Nephron (organoid): ENCODE measurements around the gene ARHGAP26.

Experiments
- H3K27ac Mint-ChIP-seq, 3 experiments: 2 replicates each; pipeline ENCODE4 v1.8.0; 2020; ENCODE audit warnings: mixed read lengths in 3 of 3, mild to moderate bottlenecking in 2 of 3, moderate library complexity in 1 of 3
- H3K27me3 Mint-ChIP-seq: 2 replicates; pipeline ENCODE4 v1.8.0; 2021; ENCODE audit warnings: low read depth, mild to moderate bottlenecking, moderate library complexity, mixed read lengths
- H3K36me3 Mint-ChIP-seq: 2 replicates; pipeline ENCODE4 v1.8.0; 2020; ENCODE audit warnings: low read depth, mixed read lengths
- H3K4me1 Mint-ChIP-seq: 2 replicates; pipeline ENCODE4 v1.8.0; 2020; ENCODE audit warnings: mixed read lengths
- H3K4me3 Mint-ChIP-seq, 3 experiments: 2 replicates each; pipeline ENCODE4 v1.8.0; 2020; ENCODE audit warnings: mild to moderate bottlenecking in 3 of 3, mixed read lengths in 3 of 3, moderate library complexity in 2 of 3
- H3K9me3 Mint-ChIP-seq: 2 replicates; pipeline ENCODE4 v1.8.0; 2020; ENCODE audit warnings: mixed read lengths
- CTCF ChIP-seq, 3 experiments: fragments of 200-600 bp; sonication (generic); IDR thresholded peaks; one replicate each; pipeline ENCODE4 v1.5.0; 2021; ENCODE audit warnings: antibody characterized with exemption in 3 of 3; ENCODE audit not compliant: unreplicated experiment in 3 of 3

Gene ARHGAP26

GRCh38 chr5:143262393-143263174 lies 492.4 kb downstream of the ARHGAP26 start:
- Mint-ChIP-seq H3K36me3 (no peaks in the 10 kb centered on the region), H3K27me3 (no peaks in the 10 kb centered on the region), H3K9me3 (peaks cover 24% of the 10 kb centered on the region), H3K4me3 (no peak overlapping the region), H3K4me1 (no peaks in the 10 kb centered on the region), H3K27ac (no peak overlapping the region)
- TF ChIP-seq CTCF (IDR thresholded peaks at IDR 0.05; ENCODE audit: unreplicated experiment in 3 of 3), result no peak

GRCh38 chr5:143263272-143263810 lies 493.2 kb downstream of the ARHGAP26 start:
- Mint-ChIP-seq H3K9me3 (peaks cover 32% of the 10 kb centered on the region), H3K4me1 (no peaks in the 10 kb centered on the region), H3K27ac (no peak overlapping the region), H3K27me3 (no peaks in the 10 kb centered on the region), H3K36me3 (no peaks in the 10 kb centered on the region), H3K4me3 (no peak overlapping the region)
- TF ChIP-seq CTCF (IDR thresholded peaks at IDR 0.05; ENCODE audit: unreplicated experiment in 3 of 3), result no peak

- TF ChIP-seq CTCF (IDR thresholded peaks at IDR 0.05; ENCODE audit: unreplicated experiment in 3 of 3), result no peak
- Mint-ChIP-seq H3K27ac (no peak overlapping the region), H3K4me3 (no peak overlapping the region), H3K4me1 (no peaks in the 10 kb centered on the region), H3K36me3 (no peaks in the 10 kb centered on the region), H3K27me3 (no peaks in the 10 kb centered on the region), H3K9me3 (peaks cover 46% of the 10 kb centered on the region)
Observed at GRCh38 chr5:143265995-143266394, 495.8 kb downstream of the ARHGAP26 start.

- Mint-ChIP-seq H3K27me3 (no peaks in the 10 kb centered on the region), H3K36me3 (no peaks in the 10 kb centered on the region), H3K9me3 (peaks cover 46% of the 10 kb centered on the region), H3K27ac (no peak overlapping the region), H3K4me1 (no peaks in the 10 kb centered on the region), H3K4me3 (no peak overlapping the region)
- TF ChIP-seq CTCF (IDR thresholded peaks at IDR 0.05; ENCODE audit: unreplicated experiment in 3 of 3), result no peak
Observed at GRCh38 chr5:143267186-143267585, 497.0 kb downstream of the ARHGAP26 start.

- Mint-ChIP-seq H3K4me1 (no peaks in the 10 kb centered on the region), H3K27ac (no peak overlapping the region), H3K27me3 (no peaks in the 10 kb centered on the region), H3K36me3 (no peaks in the 10 kb centered on the region), H3K9me3 (peaks cover 46% of the 10 kb centered on the region), H3K4me3 (no peak overlapping the region)
- no peak for TF ChIP-seq CTCF (IDR thresholded peaks at IDR 0.05; ENCODE audit: unreplicated experiment in 3 of 3)
Observed at GRCh38 chr5:143268388-143268787, 498.2 kb downstream of the ARHGAP26 start.

GRCh38 chr5:143271431-143271830 lies 501.3 kb downstream of the ARHGAP26 start:
- Mint-ChIP-seq H3K4me1 (no peaks in the 10 kb centered on the region), H3K27me3 (no peaks in the 10 kb centered on the region), H3K4me3 (no peak overlapping the region), H3K9me3 (peaks cover 29% of the 10 kb centered on the region), H3K36me3 (no peaks in the 10 kb centered on the region), H3K27ac (no peak overlapping the region)
- no peak for TF ChIP-seq CTCF (IDR thresholded peaks at IDR 0.05; ENCODE audit: unreplicated experiment in 3 of 3)
